Ovary (tissue), 9 donors: ENCODE data around the gene SND1. TPM values are rescaled to one million over a fixed set of nuclear protein-coding genes. Genes with fewer than 3 reads are reported as not detected.

Experiments
- DNase-seq, 5 donors: peaks; one replicate each; pipeline ENCODE4 v3.0.0-alpha.2; 2019 to 2020
- H3K27ac ChIP-seq, 2 donors: fragments of 200-600 bp; one replicate each; pipeline versions ENCODE4 v1.5.1 to v1.8.0; 2019 to 2022
- H3K27me3 ChIP-seq: fragments of 200-600 bp; one replicate; pipeline ENCODE4 v1.8.0; 2022
- H3K36me3 ChIP-seq: fragments of 200-600 bp; sonication (generic); one replicate; pipeline ENCODE4 v1.5.1; 2019
- H3K4me1 ChIP-seq: one replicate; pipeline ENCODE4 v1.8.1; 2013; ENCODE audit warnings: mild to moderate bottlenecking, moderate library complexity; ENCODE audit not compliant: insufficient read depth
- H3K4me3 ChIP-seq: fragments of 200-600 bp; sonication (generic); one replicate; pipeline ENCODE4 v1.5.1; 2017
- H3K9me3 ChIP-seq, 2 donors: fragments of 200-600 bp in 1 of 2; sonication (generic) in 1 of 2; one replicate each; pipeline versions ENCODE4 v1.5.1 to v1.8.1; 2013 to 2019; ENCODE audit warnings: mild to moderate bottlenecking in 1 of 2, moderate library complexity in 1 of 2
- EP300 ChIP-seq: sonication (generic); formaldehyde crosslinking; IDR thresholded peaks from one replicate; pipeline ENCODE4 v1.6.1; 2017; ENCODE audit warnings: antibody characterized with exemption
- POLR2A ChIP-seq: fragments of 450-650 bp; IDR thresholded peaks from one replicate; pipeline ENCODE4 v1.6.1; 2017; ENCODE audit warnings: antibody characterized with exemption, mild to moderate bottlenecking, moderate library complexity
- WGBS, 3 donors: extraction: QIAGEN DNeasy Blood & Tissue Kit in 1 of 3; methylation state at CpG; one replicate each; pipeline versions ENCODE4 v1.1.5 to v1.1.7; 2013 to 2017; 5-methylcytosine and 5-hydroxymethylcytosine counted together
- intact Hi-C, 4 donors: fragments of 100-400 bp; cut with DNase I; formaldehyde crosslinking; loops; one replicate each; pipeline versions ENCODE4 v1.11.0 to v1.15.1; 2022 to 2023
- polyA plus RNA-seq, 2 donors: library from polyadenylated mRNA; stranded (reverse); fragments of 200-250 nt in 1 of 2; fragments of 350-450 nt in 1 of 2; fragmentation: Illumina TruSeq in 1 of 2; extraction: RNeasy Lipid Tissue Mini Kit (QIAGEN cat#74804) in 1 of 2; gene quantifications; one replicate each; pipeline ENCODE4 v1.2.3, GENCODE V29; 2013 to 2014
- total RNA-seq, 7 donors: library from RNA; depleted of rRNA in 2 of 7; stranded (reverse); fragments of >200 nt in 2 of 7; fragmentation: NEBNext Ultra II Directional in 3 of 7; extraction: Animal tissue kit (Norgen Biotek cat#: 25700) in 3 of 7; gene quantifications; one replicate each; pipeline versions ENCODE4 v1.1.0 to v1.2.4, GENCODE V29; 2016 to 2023
- TF ChIP-seq, protein P1 (sequence below), 3 donors: fragments of 450-650 bp in 2 of 3; fragments of 200-600 bp in 1 of 3; IDR thresholded peaks; one replicate each; pipeline versions ENCODE4 v1.5.1 to v1.8.0; 2016 to 2022; ENCODE audit warnings: antibody characterized with exemption in 3 of 3, mild to moderate bottlenecking in 1 of 3
- donor health status: DM: no; HTN: no; CAD: no; lungs with moderate emphysema.
- donor health status: DM: no; HTN: no; CAD: no.
- donor health status: Bipolar disorder and iron deficiency.
- donor health status: DM: yes; HTN: yes; CAD: no.
- donor health status: DM: no; HTN: no; CAD: no.
- donor health status: DM: yes; HTN: yes; CAD: no.

The SND1 gene
- total and polyA plus RNA-seq, 9 donors: 91.4 to 297 (median 182) TPM

DNA sequence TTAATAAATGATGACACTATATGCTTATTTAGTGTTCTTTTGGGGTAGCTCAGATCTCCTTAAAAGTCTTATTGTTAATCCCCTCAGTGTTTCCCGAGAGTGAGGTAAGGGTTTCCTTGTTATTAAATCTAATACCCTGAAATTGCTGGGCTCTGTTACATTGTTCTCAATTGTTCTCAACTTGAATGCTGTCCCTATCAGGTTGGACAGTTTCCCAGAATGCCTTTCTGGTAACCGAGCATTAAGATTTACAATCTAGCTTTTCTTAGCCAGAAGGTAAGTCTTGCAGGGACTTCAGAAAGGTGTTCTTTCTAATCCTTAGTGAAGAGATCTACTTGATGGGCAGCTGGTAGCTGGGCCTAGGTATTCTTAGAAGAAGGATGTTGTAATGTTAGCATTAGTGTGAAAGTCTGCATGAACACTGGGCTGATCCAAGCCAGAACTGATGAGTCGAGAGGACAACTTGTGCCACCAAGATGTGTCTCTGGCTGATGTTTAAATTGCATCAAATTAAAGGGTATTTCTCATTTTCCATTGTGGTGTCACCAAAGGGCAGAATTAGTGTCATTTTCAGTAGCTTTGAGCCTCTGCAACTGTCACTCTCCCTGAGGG, 89.9 kb downstream of the SND1 start:
- Histone ChIP-seq H3K9me3 (no peaks in the 10 kb centered on the region), H3K27ac (no peak overlapping the region), H3K36me3 (no peaks in the 10 kb centered on the region), H3K4me1 (no peaks in the 10 kb centered on the region), H3K4me3 (no peak overlapping the region), H3K27me3 (no peaks in the 10 kb centered on the region)
- TF ChIP-seq, protein P1, sequence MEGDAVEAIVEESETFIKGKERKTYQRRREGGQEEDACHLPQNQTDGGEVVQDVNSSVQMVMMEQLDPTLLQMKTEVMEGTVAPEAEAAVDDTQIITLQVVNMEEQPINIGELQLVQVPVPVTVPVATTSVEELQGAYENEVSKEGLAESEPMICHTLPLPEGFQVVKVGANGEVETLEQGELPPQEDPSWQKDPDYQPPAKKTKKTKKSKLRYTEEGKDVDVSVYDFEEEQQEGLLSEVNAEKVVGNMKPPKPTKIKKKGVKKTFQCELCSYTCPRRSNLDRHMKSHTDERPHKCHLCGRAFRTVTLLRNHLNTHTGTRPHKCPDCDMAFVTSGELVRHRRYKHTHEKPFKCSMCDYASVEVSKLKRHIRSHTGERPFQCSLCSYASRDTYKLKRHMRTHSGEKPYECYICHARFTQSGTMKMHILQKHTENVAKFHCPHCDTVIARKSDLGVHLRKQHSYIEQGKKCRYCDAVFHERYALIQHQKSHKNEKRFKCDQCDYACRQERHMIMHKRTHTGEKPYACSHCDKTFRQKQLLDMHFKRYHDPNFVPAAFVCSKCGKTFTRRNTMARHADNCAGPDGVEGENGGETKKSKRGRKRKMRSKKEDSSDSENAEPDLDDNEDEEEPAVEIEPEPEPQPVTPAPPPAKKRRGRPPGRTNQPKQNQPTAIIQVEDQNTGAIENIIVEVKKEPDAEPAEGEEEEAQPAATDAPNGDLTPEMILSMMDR (IDR thresholded peaks at IDR 0.05): no peak
- no peak for DNase-seq
- 80 to 83% (median 80%) methylated on average over 3 of the region's 3 CpGs for WGBS, 3 donors
- intact Hi-C loops: no loop called here

DNA sequence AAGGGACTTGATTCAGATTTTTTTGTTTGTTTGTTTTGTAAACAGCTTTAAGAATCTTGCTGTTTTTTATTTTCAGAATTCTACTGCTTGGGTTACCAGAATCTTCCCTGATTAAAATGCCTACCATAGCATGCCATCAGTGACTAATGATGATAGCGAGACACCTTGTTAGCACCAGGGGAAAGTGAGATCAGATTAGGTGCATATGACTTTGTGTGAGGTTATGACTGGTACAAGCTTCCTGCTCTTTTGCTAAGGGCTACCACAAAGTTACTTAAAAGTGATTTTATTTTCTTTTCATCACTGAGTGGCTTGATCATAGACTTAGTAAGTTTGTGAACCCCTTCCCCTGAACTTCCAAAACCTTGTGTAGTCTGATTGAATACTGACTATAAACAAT, 93.5 kb downstream of the SND1 start:
- Histone ChIP-seq H3K36me3 (no peaks in the 10 kb centered on the region), H3K27ac (no peak overlapping the region), H3K4me3 (no peak overlapping the region), H3K27me3 (no peaks in the 10 kb centered on the region), H3K4me1 (no peaks in the 10 kb centered on the region), H3K9me3 (no peaks in the 10 kb centered on the region)
- TF ChIP-seq, protein P1 (IDR thresholded peaks at IDR 0.05): no peak
- TF ChIP-seq EP300 (no peak), POLR2A (no peak)
- intact Hi-C loops: no loop called here
- no peak for DNase-seq
- 94 to 100% (median 100%) methylated on average over 1 of the region's 1 CpG for WGBS, 3 donors

DNA sequence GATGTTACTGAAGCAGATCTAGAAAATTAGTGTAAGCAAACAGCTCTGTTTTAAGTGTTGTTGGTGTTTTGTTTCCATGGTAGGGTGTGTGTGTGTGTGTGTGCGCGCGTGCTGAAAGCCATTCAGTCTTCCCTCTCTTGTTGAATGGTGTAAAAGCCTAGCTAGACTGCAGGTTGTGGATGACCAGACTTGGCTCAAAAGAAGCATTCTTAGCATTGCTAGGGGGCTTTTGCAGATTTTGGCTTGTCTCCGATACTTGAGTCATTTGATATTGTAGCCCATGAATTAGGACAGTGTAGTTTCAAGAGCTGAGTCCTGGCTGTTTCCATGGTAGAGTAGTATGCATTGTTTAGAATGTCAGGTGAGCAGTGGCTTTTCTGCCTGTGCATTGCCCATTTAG, 99.1 kb downstream of the SND1 start:
- H3K27me3 ChIP-seq: no peaks in the 10 kb centered on the region
- H3K27ac ChIP-seq: no peak overlapping the region
- TF ChIP-seq, protein P1 (IDR thresholded peaks at IDR 0.05): no peak
- TF ChIP-seq POLR2A (no peak), EP300 (no peak)
- H3K4me1 ChIP-seq: peaks cover 5% of the 10 kb centered on the region
- H3K36me3 ChIP-seq: no peaks in the 10 kb centered on the region
- intact Hi-C loops: no loop called here
- 73 to 90% (median 82%) methylated on average over 4 of the region's 4 CpGs for WGBS, 3 donors
- no peak overlapping the region for H3K4me3 ChIP-seq
- no peaks in the 10 kb centered on the region for H3K9me3 ChIP-seq
- DNase-seq: no peak

DNA sequence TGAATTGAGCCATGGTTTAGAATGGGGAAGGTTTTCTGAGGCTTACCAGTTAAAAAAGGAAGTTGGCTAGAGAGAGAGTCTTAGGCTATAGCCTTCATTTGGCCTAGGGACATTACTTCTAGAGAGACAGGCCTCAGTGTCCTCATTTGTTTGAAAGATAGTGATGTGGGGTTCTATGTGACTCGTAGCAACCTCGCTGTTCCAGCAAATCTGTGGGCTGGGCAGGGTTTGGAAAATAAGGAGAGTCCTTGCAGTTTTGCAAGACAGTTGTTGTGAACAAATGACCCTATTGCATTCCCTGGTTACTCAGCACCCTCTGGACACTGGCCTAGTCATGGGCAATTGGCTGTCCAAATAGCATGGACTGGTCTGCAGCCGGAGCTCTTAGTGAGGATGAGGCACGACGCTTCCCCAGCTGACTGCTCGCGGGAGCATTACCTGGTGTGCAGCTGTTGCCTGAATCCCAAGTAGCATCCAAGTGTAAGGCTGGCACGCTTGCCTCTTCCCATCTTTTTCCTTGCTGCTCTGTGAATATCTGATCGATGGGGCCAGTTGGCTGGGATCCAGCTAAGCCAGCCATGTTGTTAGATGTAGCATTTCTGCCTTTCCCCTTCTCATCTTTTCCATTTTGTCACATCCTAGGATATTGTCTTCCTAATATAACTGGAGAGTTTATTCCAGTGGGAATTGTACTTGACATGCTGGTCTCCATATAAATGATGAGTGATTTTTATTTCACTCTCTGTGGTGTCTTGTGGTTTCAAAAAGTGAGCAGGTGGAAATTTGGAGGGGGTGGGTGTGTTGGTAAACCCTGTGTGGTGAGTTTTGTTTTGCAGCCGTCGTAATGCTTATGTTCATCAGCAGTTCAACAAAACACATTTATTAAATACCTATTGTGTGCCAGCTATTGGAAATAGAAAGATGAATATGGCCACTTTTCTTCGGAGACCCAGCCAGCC, 99.8 kb downstream of the SND1 start:
- Histone ChIP-seq H3K36me3 (no peaks in the 10 kb centered on the region), H3K9me3 (no peaks in the 10 kb centered on the region), H3K4me1 (peaks cover 5% of the 10 kb centered on the region), H3K27me3 (no peaks in the 10 kb centered on the region), H3K4me3 (no peak overlapping the region), H3K27ac (no peak overlapping the region)
- 93 to 95% (median 95%) methylated on average over 12 of the region's 12 CpGs for WGBS, 3 donors
- TF ChIP-seq, protein P1 (IDR thresholded peaks at IDR 0.05): no peak
- no peak for TF ChIP-seq EP300
- no peak for TF ChIP-seq POLR2A
- intact Hi-C loops: no loop called here
- DNase-seq: peak in 1 of 5 donors; percentile 24
